T-helper 17 cell (primary cell): ENCODE results near the gene DDO. TPM values are rescaled to one million over a fixed set of nuclear protein-coding genes. Genes with fewer than 3 reads are reported as not detected.

Experiments used
- ATAC-seq: fragments of 150-1000 bp; cut with Tn5 transposase; 2 replicates; pipeline ENCODE4 v1.10.0; 2021; ENCODE audit warnings: mild to moderate bottlenecking, moderate library complexity
- DNase-seq, 3 donors: peaks; one replicate each; pipeline versions ENCODE4 v3.0.0 to v3.0.0-alpha.2; 2020 to 2021
- H3K9me3 ChIP-seq: one replicate; pipeline ENCODE4 v1.7.0; 2013; ENCODE audit warnings: low read length, mild to moderate bottlenecking; ENCODE audit not compliant: control insufficient read depth, poor library complexity, severe bottlenecking
- H3K27ac Mint-ChIP-seq: one replicate; pipeline ENCODE4 v1.8.0; 2022; ENCODE audit warnings: mild to moderate bottlenecking, moderate library complexity, mixed read lengths
- H3K27me3 Mint-ChIP-seq: one replicate; pipeline ENCODE4 v1.8.0; 2022; ENCODE audit warnings: mixed read lengths
- H3K36me3 Mint-ChIP-seq: one replicate; pipeline ENCODE4 v1.8.0; 2022; ENCODE audit warnings: low read depth, mixed read lengths
- H3K4me1 Mint-ChIP-seq: one replicate; pipeline ENCODE4 v1.8.0; 2022; ENCODE audit warnings: mild to moderate bottlenecking, mixed read lengths
- H3K4me3 Mint-ChIP-seq: one replicate; pipeline ENCODE4 v1.8.0; 2022; ENCODE audit warnings: mild to moderate bottlenecking, moderate library complexity, mixed read lengths
- total RNA-seq, 4 donors: library from RNA in 2 of 4; stranded (reverse) in 2 of 4; gene quantifications; one replicate each; pipeline ENCODE4 v1.2.3 and lab custom pipeline; 2022 to 2026

The DDO gene
- total RNA-seq, 2 donors from 2014 or later: 0.12 to 0.21 TPM

DNA sequence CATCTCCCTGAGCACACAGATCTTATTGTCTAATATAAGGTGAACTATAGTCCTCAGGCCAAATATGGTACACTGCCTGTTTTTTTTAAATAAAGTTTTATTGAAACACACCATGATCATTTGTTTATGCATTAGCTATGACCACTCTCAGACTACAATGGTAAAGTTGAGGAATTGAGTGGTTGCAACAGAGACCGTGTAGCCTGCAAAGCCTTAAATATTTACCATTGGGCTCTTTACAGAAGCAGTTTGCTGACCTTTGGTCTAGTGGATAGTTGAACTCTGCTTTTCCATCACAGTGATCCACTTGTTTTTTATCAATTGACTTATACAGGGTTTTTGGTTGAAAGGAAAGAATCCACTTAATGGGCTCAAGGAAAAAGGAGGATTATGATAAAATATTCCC, 29.9 kb downstream of the DDO start:
- Mint-ChIP-seq H3K36me3 (no peaks in the 10 kb centered on the region), H3K4me3 (no peak overlapping the region), H3K27me3 (no peaks in the 10 kb centered on the region), H3K27ac (no peak overlapping the region), H3K4me1 (peaks cover 7% of the 10 kb centered on the region)
- no peak for DNase-seq
- no peaks in the 10 kb centered on the region for H3K9me3 ChIP-seq
- no peak for ATAC-seq

- peaks cover 3% of the 10 kb centered on the region for H3K36me3 Mint-ChIP-seq
- no peak for DNase-seq
- peaks cover 10% of the 10 kb centered on the region for H3K27me3 Mint-ChIP-seq
- no peaks in the 10 kb centered on the region for H3K4me1 Mint-ChIP-seq
- no peak overlapping the region for H3K27ac Mint-ChIP-seq
- H3K9me3 ChIP-seq: no peaks in the 10 kb centered on the region
- no peak for ATAC-seq
- H3K4me3 Mint-ChIP-seq: no peak overlapping the region
These were observed 36.8 kb downstream of the DDO start for GRCh38 chr6:110378552-110378951.

GRCh38 chr6:110369066-110369465, 46.3 kb downstream of the DDO start:
- peaks cover 8% of the 10 kb centered on the region for H3K4me1 Mint-ChIP-seq
- H3K36me3 Mint-ChIP-seq: peaks cover 2% of the 10 kb centered on the region
- H3K9me3 ChIP-seq: no peaks in the 10 kb centered on the region
- DNase-seq: no peak
- no peak overlapping the region for H3K4me3 Mint-ChIP-seq
- H3K27ac Mint-ChIP-seq: no peak overlapping the region
- ATAC-seq: no peak
- peaks cover 25% of the 10 kb centered on the region for H3K27me3 Mint-ChIP-seq

GRCh38 chr6:110368284-110368683, 47.1 kb downstream of the DDO start:
- no peak for DNase-seq
- no peak for ATAC-seq
- Mint-ChIP-seq H3K27ac (no peak overlapping the region), H3K36me3 (peaks cover 2% of the 10 kb centered on the region), H3K4me1 (peaks cover 8% of the 10 kb centered on the region), H3K27me3 (peaks cover 26% of the 10 kb centered on the region), H3K4me3 (no peak overlapping the region)
- no peaks in the 10 kb centered on the region for H3K9me3 ChIP-seq

DNA sequence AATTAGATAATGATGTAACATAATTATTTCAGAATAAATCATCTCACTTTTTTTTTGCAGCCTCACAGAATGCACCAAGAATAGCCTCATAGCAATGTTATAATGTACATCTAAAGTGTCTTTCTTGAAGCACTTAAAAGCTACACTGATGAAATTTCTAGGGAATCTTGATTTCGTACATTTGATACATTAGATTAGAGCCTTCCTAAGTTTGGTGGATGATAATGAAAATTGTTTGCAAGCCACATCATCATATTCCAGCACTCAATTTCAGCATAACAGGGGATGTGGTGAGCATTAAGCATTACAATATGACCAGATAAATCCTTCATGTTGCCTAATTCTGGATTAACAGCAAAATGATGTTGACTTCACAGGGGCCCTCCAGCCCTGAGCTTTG, 47.5 kb downstream of the DDO start:
- no peak overlapping the region for H3K27ac Mint-ChIP-seq
- peaks cover 2% of the 10 kb centered on the region for H3K36me3 Mint-ChIP-seq
- peaks cover 26% of the 10 kb centered on the region for H3K27me3 Mint-ChIP-seq
- peaks cover 8% of the 10 kb centered on the region for H3K4me1 Mint-ChIP-seq
- DNase-seq (no peak), ATAC-seq (no peak)
- H3K4me3 Mint-ChIP-seq: no peak overlapping the region
- H3K9me3 ChIP-seq: no peaks in the 10 kb centered on the region

GRCh38 chr6:110366975-110367374, 48.4 kb downstream of the DDO start:
- Mint-ChIP-seq H3K4me1 (peaks cover 8% of the 10 kb centered on the region), H3K36me3 (no peaks in the 10 kb centered on the region), H3K27ac (no peak overlapping the region), H3K4me3 (no peak overlapping the region), H3K27me3 (peaks cover 28% of the 10 kb centered on the region)
- ATAC-seq (peak; percentile 44), DNase-seq (no peak)
- H3K9me3 ChIP-seq: no peaks in the 10 kb centered on the region

DNA sequence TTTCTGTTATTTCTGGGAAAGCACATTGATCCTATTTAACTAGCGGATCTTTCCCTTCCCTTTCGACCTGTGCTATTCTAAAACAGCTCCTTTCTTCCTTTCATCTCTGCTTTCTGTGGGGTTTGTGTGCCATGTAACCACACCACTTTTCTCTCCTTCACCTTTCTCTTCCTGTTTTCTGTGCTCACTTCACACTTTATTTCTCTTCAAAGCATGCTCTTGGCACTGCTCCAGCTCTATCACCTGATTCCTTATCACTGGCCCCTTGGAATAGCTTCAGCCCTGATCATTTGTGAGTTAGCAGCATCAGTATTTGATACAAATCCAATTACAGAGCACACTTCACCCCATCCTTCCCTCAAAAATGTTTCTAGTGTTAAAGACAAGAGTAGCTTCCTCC, 49.1 kb downstream of the DDO start:
- H3K36me3 Mint-ChIP-seq: no peaks in the 10 kb centered on the region
- ATAC-seq (no peak), DNase-seq (no peak)
- H3K9me3 ChIP-seq: no peaks in the 10 kb centered on the region
- H3K4me1 Mint-ChIP-seq: peaks cover 8% of the 10 kb centered on the region
- no peak overlapping the region for H3K4me3 Mint-ChIP-seq
- H3K27ac Mint-ChIP-seq: no peak overlapping the region
- peaks cover 31% of the 10 kb centered on the region for H3K27me3 Mint-ChIP-seq

DNA sequence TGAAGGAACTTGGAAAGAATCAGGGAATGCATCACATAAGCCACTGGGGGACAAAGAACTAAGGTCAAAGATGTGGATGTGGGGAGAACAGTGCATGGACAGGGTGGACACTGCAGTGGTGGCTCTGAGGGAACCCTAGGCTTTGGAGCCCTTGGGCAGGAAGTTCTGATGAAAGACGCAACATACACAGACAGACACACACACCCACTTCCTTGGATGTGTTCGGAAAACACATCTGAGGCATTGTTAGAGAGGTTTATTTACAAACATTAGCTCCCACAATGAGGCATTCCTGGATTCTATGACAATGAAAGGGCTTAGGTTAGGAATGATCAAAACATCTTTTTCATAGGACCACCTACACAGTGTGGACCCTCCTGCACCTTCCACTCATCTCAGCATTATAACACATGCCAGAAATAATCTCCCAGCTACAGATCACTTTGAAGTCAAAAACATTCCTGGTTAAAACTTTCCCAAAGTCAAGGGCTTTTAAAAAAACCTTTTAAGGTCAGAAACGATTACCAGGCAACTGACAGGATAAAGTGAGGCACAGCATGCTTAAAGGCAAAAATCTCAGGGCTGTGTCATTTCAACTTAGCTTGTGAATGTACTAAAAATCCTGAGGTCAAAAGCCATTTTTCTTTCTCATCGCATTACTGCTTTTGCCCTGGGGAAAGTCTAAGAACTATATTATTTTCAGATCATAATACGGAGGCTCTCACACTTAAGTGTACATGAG, 50.8 kb downstream of the DDO start:
- Mint-ChIP-seq H3K36me3 (no peaks in the 10 kb centered on the region), H3K4me3 (no peak overlapping the region), H3K4me1 (peaks cover 8% of the 10 kb centered on the region)

DNA sequence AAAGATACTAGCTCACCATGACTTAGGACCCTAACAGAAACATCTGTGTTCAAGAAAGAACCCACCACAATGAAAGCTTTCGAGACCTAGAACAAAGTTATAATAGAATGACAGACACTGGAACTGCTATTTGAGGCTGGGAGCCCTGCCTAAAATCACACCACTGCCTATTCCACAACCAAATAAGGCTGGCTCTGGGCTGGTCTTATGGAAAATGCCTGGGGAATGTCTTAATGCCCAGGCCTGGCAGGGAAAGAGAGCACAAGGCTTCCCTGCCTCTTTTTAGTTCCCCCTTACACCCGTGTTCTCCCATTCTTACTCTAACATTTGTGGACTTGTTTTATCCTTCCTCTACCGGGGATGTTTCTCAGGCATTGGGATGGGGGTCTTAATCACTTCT, 51.6 kb downstream of the DDO start:
- no peaks in the 10 kb centered on the region for H3K9me3 ChIP-seq
- ATAC-seq: no peak

More for the DNA sequence above, 50.8 kb downstream of the DDO start:
- H3K27me3 Mint-ChIP-seq: peaks cover 37% of the 10 kb centered on the region
- no peak overlapping the region for H3K27ac Mint-ChIP-seq
- H3K9me3 ChIP-seq: no peaks in the 10 kb centered on the region
- ATAC-seq (no peak), DNase-seq (no peak)

GRCh38 chr6:110360676-110361075, 54.7 kb downstream of the DDO start:
- H3K27ac Mint-ChIP-seq: no peak overlapping the region
- H3K4me1 Mint-ChIP-seq: peaks cover 11% of the 10 kb centered on the region
- H3K4me3 Mint-ChIP-seq: no peak overlapping the region
- no peaks in the 10 kb centered on the region for H3K9me3 ChIP-seq
- H3K27me3 Mint-ChIP-seq: peaks cover 62% of the 10 kb centered on the region
- peaks cover 4% of the 10 kb centered on the region for H3K36me3 Mint-ChIP-seq
- ATAC-seq (no peak), DNase-seq (no peak)

More for the DNA sequence above, 51.6 kb downstream of the DDO start:
- DNase-seq: no peak
- Mint-ChIP-seq H3K36me3 (no peaks in the 10 kb centered on the region), H3K27ac (no peak overlapping the region), H3K4me3 (no peak overlapping the region), H3K4me1 (peaks cover 8% of the 10 kb centered on the region), H3K27me3 (peaks cover 39% of the 10 kb centered on the region)

GRCh38 chr6:110359556-110359955, 55.8 kb downstream of the DDO start:
- no peak for DNase-seq
- no peak overlapping the region for H3K27ac Mint-ChIP-seq
- ATAC-seq: no peak
- H3K4me1 Mint-ChIP-seq: peaks cover 9% of the 10 kb centered on the region
- no peak overlapping the region for H3K4me3 Mint-ChIP-seq
- H3K36me3 Mint-ChIP-seq: peaks cover 4% of the 10 kb centered on the region
- peaks cover 74% of the 10 kb centered on the region for H3K27me3 Mint-ChIP-seq
- H3K9me3 ChIP-seq: no peaks in the 10 kb centered on the region

DNA sequence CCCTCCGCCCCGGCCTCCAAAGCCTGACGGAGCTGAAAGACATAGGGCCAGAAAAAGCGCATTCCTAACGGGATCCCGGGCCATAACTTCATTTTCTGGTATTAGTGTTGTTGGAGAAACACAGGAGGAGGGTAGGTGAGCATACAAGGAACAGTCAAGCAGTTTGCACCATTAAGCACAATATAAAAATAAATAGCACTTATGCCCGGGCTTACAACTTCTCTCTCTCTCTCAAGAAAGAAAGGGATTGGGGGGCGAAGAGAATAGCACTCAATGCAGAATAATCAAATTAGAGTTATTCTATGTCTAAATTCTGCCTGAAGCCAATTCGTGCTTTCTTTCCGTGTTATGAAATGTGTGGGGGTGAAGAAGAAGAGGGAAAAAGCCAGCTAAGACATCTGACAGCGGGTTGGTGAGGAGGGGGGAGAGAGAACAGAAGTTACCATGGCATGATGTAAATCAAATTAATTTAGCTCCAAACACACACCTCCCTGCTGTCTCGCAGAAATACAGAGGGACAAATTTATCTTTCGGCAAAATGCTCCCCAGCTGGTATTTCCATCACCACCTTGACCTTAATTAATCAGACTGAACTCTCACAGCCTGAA, 56.7 kb downstream of the DDO start:
- peaks cover 78% of the 10 kb centered on the region for H3K27me3 Mint-ChIP-seq
- H3K4me1 Mint-ChIP-seq: peaks cover 9% of the 10 kb centered on the region
- no peaks in the 10 kb centered on the region for H3K9me3 ChIP-seq
- H3K4me3 Mint-ChIP-seq: peak overlapping the region; percentile 41
- H3K36me3 Mint-ChIP-seq: peaks cover 4% of the 10 kb centered on the region
- no peak overlapping the region for H3K27ac Mint-ChIP-seq
- ATAC-seq (no peak), DNase-seq (no peak)

DNA sequence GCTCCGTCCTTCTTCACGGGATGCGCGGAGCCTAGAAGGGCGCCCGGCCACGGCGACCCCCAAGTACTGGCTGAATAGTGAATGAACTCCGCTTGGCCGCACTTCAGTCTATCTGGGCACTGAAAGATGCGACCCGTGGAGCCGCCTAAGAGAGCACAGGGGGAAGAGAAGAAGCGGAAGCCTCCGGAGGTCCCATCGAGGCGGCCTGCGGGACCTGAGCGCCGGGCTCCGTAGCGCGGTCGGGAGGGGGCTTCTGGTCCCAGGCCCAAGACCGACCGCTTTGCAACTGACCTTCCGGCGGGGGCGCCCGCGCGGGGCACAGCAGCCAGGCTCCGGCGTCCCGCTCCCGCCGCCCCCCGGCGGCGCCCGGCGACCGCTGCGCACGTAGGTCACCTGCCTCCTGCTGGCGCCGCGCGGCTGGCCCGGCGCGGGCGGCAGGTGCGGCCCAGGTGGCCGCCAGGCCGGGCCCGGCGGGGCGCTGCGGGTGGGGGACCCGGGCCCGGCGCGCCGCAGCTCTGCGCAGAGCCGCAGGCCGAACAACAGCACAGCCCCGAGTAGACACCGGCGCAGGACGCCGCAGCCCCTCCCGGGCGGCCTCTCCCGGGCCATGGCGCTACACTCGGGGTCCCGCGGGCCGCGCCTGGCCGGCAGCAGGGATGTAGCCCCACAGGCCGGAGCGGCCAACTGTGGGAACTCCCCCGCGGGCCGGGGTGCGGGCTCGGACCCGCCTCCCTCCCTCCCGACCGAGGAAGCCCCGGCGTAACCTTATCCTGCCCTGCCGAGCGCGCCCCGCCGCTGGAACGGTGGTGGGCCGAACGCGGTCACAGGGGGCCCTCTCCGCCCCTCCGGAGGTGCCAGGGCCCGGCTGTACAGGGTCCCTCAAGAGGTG, 57.5 kb downstream of the DDO start, which contains the start of gene METTL24:
Gene METTL24 (minus strand): TSS at position 686 of the 889 bp plus-strand sequence. CDS start 77 bp downstream, at position 609.
- DNase-seq (no peak), ATAC-seq (peak; percentile 54)
- Mint-ChIP-seq H3K4me1 (peaks cover 9% of the 10 kb centered on the region), H3K36me3 (peaks cover 4% of the 10 kb centered on the region), H3K4me3 (peak within 1 kb of the TSS; percentile 87), H3K27me3 (peaks cover 85% of the 10 kb centered on the region), H3K27ac (no peak within 1 kb of the TSS)
- no peaks in the 10 kb centered on the region for H3K9me3 ChIP-seq
